ENCODE results near the gene REEP5.

DNA sequence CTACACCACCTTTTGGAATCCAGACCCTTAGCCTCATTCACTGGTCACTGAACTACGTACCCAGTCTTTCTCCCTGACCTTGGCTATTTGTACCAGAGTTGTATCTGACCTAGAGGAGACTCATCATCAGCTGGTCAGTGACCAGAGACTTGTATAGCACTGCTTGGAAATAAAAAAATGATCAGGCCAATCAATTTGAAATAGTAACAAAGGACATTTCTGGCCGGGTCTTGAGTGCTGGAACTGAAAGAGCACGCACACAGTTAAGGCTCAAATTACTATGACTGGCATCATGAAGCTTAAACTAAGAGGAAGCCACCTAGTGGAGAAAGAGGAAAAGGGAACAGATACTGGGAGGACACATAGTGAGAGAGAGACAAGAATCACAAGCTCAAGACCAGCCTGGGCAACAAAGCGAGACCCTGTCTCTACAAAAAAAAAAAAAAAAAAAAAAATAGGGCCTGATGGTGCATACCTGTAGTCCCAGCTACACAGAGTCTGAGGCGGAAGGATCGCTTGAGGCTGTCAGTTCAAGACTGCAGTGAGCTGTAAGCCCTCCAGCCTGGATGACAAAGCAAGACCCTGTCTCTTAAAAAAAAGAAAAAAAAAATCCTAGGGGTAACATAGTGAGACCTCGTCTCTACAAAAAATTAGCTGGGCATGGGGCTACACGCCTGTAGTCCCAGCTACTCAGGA lies 73.8 kb downstream of the REEP5 start:
- TF ChIP-seq, protein P1, sequence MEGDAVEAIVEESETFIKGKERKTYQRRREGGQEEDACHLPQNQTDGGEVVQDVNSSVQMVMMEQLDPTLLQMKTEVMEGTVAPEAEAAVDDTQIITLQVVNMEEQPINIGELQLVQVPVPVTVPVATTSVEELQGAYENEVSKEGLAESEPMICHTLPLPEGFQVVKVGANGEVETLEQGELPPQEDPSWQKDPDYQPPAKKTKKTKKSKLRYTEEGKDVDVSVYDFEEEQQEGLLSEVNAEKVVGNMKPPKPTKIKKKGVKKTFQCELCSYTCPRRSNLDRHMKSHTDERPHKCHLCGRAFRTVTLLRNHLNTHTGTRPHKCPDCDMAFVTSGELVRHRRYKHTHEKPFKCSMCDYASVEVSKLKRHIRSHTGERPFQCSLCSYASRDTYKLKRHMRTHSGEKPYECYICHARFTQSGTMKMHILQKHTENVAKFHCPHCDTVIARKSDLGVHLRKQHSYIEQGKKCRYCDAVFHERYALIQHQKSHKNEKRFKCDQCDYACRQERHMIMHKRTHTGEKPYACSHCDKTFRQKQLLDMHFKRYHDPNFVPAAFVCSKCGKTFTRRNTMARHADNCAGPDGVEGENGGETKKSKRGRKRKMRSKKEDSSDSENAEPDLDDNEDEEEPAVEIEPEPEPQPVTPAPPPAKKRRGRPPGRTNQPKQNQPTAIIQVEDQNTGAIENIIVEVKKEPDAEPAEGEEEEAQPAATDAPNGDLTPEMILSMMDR (conservative IDR thresholded peaks at IDR 0.05 in 1 of 2, IDR thresholded peaks at IDR 0.05 in 1 of 2; ENCODE audit: extremely low read depth in 1 of 2, insufficient read depth in 1 of 2, low read depth in 1 of 2, low read length in 2 of 2), result peak; percentile 73 to 76
- no peak for TF ChIP-seq EZH2 (IDR thresholded peaks at IDR 0.05; ENCODE audit: borderline replicate concordance, low read length)

All from mammary epithelial cell (primary cell).